ENCODE data around the gene SEMA3A. TPM values are rescaled to one million over a fixed set of nuclear protein-coding genes. Genes with fewer than 3 reads are reported as not detected.
"Not testable (repeated sequence)": the region's sequence is repeated elsewhere in the genome, so short reads cannot be mapped to it uniquely, and the experiment has no call there.

SEMA3A gene
- total RNA-seq (2016; rRNA removed; fragmentation: Illumina TruSeq; extraction: Trizol) (0.56 and 1.2 TPM in 2 replicates), polyA plus RNA-seq (2011; rRNA removed) (0.29 and 0.37 TPM in 2 replicates), polyA minus RNA-seq (2011; rRNA and poly(A)+ RNA removed; ENCODE audit: low replicate concordance) (0.28 and 1.1 TPM in 2 replicates), Bru-seq, nascent RNA (percentile 30 among the genes with signal in this experiment), BruChase-seq, experiment 1, labeled RNA remaining after a 6-hour chase (percentile 24 among the genes with signal in this experiment), BruChase-seq, experiment 2, labeled RNA remaining after a 2-hour chase (percentile 21 among the genes with signal in this experiment)
- total RNA-seq (2016; cell fraction: cytosol; rRNA removed; fragmentation: Illumina TruSeq; extraction: Trizol; ENCODE audit: low read depth): 0.18 TPM in 1 of 2 replicates, not detected in the other
- 1.3 and 1.4 TPM in 2 replicates for total RNA-seq (2016; cell fraction: insoluble cytoplasmic fraction; rRNA removed; fragmentation: Illumina TruSeq; extraction: Trizol)
- 0.48 and 0.68 TPM in 2 replicates for total RNA-seq (2016; cell fraction: membrane; rRNA removed; fragmentation: Illumina TruSeq; extraction: Trizol)
- total RNA-seq (2016; cell fraction: nucleus; rRNA removed; fragmentation: Illumina TruSeq; extraction: Trizol): 1.2 and 3.6 TPM in 2 replicates
- 0.13 and 0.35 TPM in 2 replicates for polyA plus RNA-seq (2011; cell fraction: cytosol; rRNA removed)
- polyA plus RNA-seq (2011; cell fraction: nucleus; rRNA removed): 0.09 and 0.43 TPM in 2 replicates
- 0.09 and 0.65 TPM in 2 replicates for polyA plus RNA-seq (2012)
- 0.01 and 0.02 TPM in 2 replicates for polyA plus RNA-seq (2016; cell fraction: cytosol; fragmentation: Illumina TruSeq; extraction: Trizol; ENCODE audit: low read depth)
- 0.39 and 0.48 TPM in 2 replicates for polyA plus RNA-seq (2016; cell fraction: insoluble cytoplasmic fraction; fragmentation: Illumina TruSeq; extraction: Trizol; ENCODE audit: low read depth)
- 0.06 and 0.07 TPM in 2 replicates for polyA plus RNA-seq (2016; cell fraction: membrane; fragmentation: Illumina TruSeq; extraction: Trizol; ENCODE audit: low read depth)
- polyA plus RNA-seq (2016; cell fraction: nucleus; fragmentation: Illumina TruSeq; extraction: Trizol; ENCODE audit: insufficient read depth, low read depth): 0.49 and 0.51 TPM in 2 replicates
- 0.62 and 0.69 TPM in 2 replicates for polyA minus RNA-seq (2011; cell fraction: cytosol; rRNA and poly(A)+ RNA removed)
- polyA minus RNA-seq (2011; cell fraction: nucleus; rRNA and poly(A)+ RNA removed): 0.25 and 0.52 TPM in 2 replicates
- long read RNA-seq, experiment 1, partial matches to known transcripts: 1 of 1 reads
- long read RNA-seq, experiment 1, other reads (novel, unspliced or antisense): 0 of 1 reads
- long read RNA-seq, experiment 2: 0 reads

- peak; percentile 90 for ATAC-seq
- Histone ChIP-seq H3K4me3 (replicated peaks in 1 of 3; ENCODE audit: insufficient read depth in 1 of 3, low read depth in 2 of 3, low read length in 3 of 3) (peak within 1 kb of the TSS; percentile 38 to 41 (median 39); a peak in 5 of 6 replicates), H3K9me3 (ENCODE audit: low read length) (no peaks in the 10 kb centered on the region), H3K27ac (ENCODE audit: extremely low read length, insufficient read depth, low read length) (no peak within 1 kb of the TSS), H4K20me1 (ENCODE audit: insufficient read depth, low read length) (no peaks in the 10 kb centered on the region), H2AFZ (ENCODE audit: low read length) (peak within 1 kb of the TSS; percentile 12), H3K4me2 (ENCODE audit: low read depth, low read length) (peak within 1 kb of the TSS; percentile 70), H3K4me1 (ENCODE audit: insufficient read depth, low read length) (peaks cover 15% of the 10 kb centered on the region; the same call in 1 of the 2 replicates), H3K79me2 (ENCODE audit: insufficient read depth, low read length) (no peaks in the 10 kb centered on the region), H3K27me3 (ENCODE audit: control insufficient read depth in 1 of 2, insufficient read depth in 2 of 2, low read length in 2 of 2) (peaks cover 0 to 3% of the 10 kb centered on the region in 2 experiments; a peak in 3 of 5 replicates), H3K9ac (ENCODE audit: insufficient read depth, low read depth, low read length) (0 out of 2 replicates have a peak within 1 kb of the TSS, but pooled peaks have one; percentile 10), H3K36me3 (replicated peaks in 1 of 2; ENCODE audit: control insufficient read depth in 1 of 2, insufficient read depth in 2 of 2, low read length in 2 of 2) (no peaks in the 10 kb centered on the region)
- POLR2A ChIA-PET: no interaction called here
- intact Hi-C loops (cut with micrococcal nuclease; ENCODE audit: unreplicated experiment) (no loop called here), in situ Hi-C loops (cut with HindIII; ENCODE audit: extremely low pct_ligation_motif_present, low pct_unique_long_range_greater_than_20kb) (no loop called here)
- peak; percentile 73; the same call in 1 of the 2 replicates for TF ChIP-seq ZNF710 (CRISPR knock-in tag; IDR thresholded peaks at IDR 0.05; ENCODE audit: borderline replicate concordance)
- TF ChIP-seq GABPA (IDR thresholded peaks at IDR 0.05; ENCODE audit: low read depth, low read length): no peak
- no peak for TF ChIP-seq GABPA (CRISPR knock-in tag; IDR thresholded peaks at IDR 0.05; ENCODE audit: low read depth)
- WGBS (ENCODE audit: low lambda C conversion rate): 2% methylated on average over 12 of the region's 15 CpGs
- FAIRE-seq: no peak
- CTCF ChIA-PET (ENCODE audit: low intra/inter-chr PET ratio, low total read pairs): no interaction called here
- no TSS peak for BruUV-seq (replicated peaks)
- peak; percentile 8 for DNase-seq (ENCODE audit: low spot score)
Measured at GRCh38 chr7:84194484-84195271, at the start of gene SEMA3A. Gene SEMA3A (minus strand): TSS chr7:84194789. CDS start chr7:84194586, 203 bp downstream.

GRCh38 chr7:84243037-84243436, 48.4 kb upstream of the SEMA3A start:
- H3K27me3 ChIP-seq (ENCODE audit: control insufficient read depth in 1 of 2, insufficient read depth in 2 of 2, low read length in 2 of 2); ATAC-seq; in situ Hi-C loops (cut with HindIII; ENCODE audit: extremely low pct_ligation_motif_present, low pct_unique_long_range_greater_than_20kb); H3K79me2 ChIP-seq (ENCODE audit: insufficient read depth, low read length); DNase-seq (ENCODE audit: low spot score); H3K36me3 ChIP-seq (replicated peaks in 1 of 2; ENCODE audit: control insufficient read depth in 1 of 2, insufficient read depth in 2 of 2, low read length in 2 of 2); H3K4me1 ChIP-seq (ENCODE audit: insufficient read depth, low read length); intact Hi-C loops (cut with micrococcal nuclease; ENCODE audit: unreplicated experiment); H2AFZ ChIP-seq (ENCODE audit: low read length); POLR2A ChIA-PET; FAIRE-seq; H3K9ac ChIP-seq (ENCODE audit: insufficient read depth, low read depth, low read length); BruUV-seq (replicated peaks); H3K4me3 ChIP-seq (replicated peaks in 1 of 3; ENCODE audit: insufficient read depth in 1 of 3, low read depth in 2 of 3, low read length in 3 of 3); CTCF ChIA-PET (ENCODE audit: low intra/inter-chr PET ratio, low total read pairs); H4K20me1 ChIP-seq (ENCODE audit: insufficient read depth, low read length); H3K9me3 ChIP-seq (ENCODE audit: low read length); H3K4me2 ChIP-seq (ENCODE audit: low read depth, low read length); H3K27ac ChIP-seq (ENCODE audit: extremely low read length, insufficient read depth, low read length): not testable (repeated sequence)
- WGBS (ENCODE audit: low lambda C conversion rate): 18% methylated on average over 6 of the region's 6 CpGs
